HTERT RPE-1 (cell line): Measurements from ENCODE around the gene LSM14A.
"Not testable (repeated sequence)": the region's sequence is repeated elsewhere in the genome, so short reads cannot be mapped to it uniquely, and the experiment has no call there.

ENCODE experiments used
- in situ Hi-C: fragments of 300-500 bp; cut with MboI; formaldehyde crosslinking; loops from 4 replicates; pipeline ENCODE4 v1.14.3; 2020; ENCODE audit warnings: low sequenced_read_pairs

LSM14A gene

DNA sequence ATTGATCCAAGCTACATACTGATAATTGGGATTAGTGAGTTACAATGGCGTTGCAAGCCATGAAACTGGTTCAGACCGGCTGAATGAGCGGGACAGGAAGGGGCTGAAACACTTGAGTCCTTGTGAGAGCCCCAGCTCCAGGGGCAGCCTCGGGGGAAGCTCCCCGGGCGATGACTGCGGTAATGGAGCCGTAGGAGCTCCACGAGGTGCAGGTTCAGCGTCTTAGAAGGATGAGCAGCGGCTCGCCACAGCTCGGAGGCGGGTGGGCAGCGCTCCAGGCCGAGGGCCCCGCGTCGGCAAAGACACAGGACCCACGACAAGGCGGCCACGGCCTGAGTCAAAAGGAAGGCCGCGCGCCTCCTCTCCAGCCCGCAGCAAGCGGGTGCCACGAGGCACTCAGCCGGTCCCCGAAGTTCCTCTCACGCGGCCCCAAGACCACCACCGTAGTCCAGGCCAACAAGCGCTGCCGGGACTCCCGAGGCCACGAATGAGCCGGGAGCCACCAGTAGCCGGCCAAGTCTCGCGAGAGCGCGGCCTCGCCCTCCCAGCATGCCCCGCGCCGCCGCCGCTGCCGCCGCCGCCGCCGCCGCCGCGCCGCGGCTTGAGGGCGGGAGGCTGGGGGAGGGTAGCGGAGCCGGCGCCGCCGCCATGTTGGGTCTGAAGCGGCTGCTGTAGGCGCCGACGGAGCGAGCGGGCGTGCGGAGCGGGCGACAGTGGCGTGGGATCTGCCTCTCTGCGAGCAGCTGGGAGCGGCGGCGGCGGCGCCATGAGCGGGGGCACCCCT is at the start of gene LSM14A:
Gene LSM14A (plus strand): TSS at position 628 of the 784 bp plus-strand sequence. CDS start 139 bp downstream, at position 767.
- in situ Hi-C loops: no loop called here

DNA sequence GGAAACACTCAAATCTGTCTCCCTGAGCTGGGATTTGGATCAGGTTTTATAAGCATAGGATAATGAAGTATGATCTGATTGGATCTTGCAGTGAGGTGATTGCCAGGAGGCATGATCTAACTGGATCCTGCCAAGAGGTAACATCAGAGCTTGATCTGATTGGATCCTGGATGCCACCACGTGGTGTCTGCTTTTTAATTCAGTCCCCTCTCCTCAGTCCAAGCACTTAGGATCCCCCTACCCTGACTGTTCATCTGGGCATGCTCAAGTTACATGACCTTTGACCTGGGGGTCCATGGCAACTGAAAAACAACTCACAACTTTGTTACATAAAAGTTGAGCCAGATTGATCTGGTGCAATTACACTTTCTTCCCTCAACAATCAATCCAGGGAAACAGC is 47.5 kb upstream of the LSM14A start:
- in situ Hi-C loops: no loop called here

DNA sequence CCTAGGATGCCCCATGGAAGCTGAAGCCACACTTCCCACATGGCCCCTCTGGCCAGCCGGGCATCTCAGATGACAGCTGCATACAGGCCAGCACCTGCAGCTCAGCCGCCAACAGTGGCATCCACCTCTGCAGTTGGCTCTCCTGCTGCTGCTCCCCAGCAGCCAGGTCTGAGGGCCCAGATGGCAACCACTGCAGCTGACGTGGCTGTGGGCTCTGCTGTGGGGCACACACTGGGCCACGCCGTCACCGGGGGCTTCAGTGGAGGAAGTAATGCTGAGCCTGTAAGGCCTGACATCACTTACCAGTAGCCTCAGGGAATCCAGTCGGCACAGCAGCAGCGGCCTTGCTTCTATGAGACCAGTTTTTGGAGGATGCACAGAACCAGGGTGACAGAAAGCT is 45.3 kb upstream of the LSM14A start:
- in situ Hi-C loops: no loop called here

DNA sequence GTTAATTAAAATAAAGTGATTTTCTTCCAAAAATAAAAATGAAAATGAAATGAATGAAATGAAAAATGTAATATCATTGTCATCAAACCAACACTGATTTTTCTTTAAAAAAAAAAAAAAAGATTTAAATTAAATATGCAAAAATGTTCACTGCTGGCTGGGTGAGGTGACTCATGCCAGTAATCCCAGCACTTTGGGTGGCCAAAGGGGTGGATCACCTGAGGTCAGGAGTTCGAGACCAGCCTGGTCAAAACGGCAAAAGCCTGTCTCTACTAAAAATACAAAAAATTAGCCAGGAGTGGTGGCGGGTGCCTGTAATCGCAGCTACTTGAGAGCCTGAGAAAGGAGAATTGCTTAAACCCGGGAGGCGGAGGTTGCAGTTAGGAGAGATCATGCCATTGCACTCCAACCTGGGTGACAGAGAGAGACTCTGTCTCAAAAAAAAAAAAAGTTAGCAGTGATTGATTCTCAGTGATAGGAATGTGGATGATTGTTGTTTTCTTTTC is 44.6 kb upstream of the LSM14A start:
- in situ Hi-C loops: no loop called here

DNA sequence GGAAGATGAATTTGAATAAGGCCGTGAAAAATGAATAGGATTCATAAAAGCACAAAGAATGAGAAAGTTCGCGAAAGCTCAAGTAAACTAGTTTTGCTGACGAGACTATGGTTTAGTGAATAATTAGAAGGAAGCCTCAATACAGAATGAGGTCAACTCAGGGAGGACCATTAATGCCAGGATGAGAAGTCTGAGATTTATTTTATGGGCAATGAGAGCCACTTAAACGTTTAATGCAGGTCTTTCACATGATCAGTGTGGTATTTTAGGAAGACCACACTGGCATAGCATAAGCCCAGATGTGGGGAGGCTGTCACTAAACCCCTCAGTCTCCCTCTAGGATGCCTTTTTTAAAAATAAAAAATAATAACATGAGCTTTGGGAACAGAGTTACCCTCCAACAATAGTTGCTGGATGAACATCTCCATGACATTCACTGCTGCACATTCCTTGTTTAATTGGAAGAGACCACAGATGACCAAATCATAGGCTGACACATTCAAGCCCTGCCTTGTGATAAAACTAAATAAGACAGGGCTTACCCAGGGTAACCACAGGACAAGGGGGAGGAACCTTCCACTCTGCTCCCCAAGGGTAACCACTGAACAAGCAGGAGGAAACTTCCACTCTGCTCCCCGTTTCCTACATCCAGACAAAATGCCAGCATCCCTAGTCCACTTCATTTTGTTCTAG is 43.6 kb upstream of the LSM14A start:
- in situ Hi-C loops: no loop called here

DNA sequence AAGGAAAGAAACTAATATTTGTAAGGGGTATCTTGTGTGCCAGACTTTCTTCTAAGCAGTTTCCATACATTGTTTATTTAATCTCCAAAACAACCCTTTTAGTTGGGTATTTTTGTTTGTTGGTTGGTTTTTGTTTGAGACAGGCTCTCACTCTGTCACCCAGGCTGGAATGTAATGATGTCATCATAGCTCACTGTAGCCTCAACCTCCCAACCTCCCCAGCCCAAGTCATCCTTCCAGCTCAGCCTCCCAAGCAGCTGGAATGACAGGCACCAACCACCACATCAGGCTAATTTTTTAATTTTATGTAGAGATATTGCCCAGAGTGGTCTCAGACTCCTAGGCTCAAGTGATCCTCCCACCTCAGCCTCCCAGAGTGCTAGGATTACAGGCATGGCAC is 41.2 kb upstream of the LSM14A start:
- in situ Hi-C loops: no loop called here

DNA sequence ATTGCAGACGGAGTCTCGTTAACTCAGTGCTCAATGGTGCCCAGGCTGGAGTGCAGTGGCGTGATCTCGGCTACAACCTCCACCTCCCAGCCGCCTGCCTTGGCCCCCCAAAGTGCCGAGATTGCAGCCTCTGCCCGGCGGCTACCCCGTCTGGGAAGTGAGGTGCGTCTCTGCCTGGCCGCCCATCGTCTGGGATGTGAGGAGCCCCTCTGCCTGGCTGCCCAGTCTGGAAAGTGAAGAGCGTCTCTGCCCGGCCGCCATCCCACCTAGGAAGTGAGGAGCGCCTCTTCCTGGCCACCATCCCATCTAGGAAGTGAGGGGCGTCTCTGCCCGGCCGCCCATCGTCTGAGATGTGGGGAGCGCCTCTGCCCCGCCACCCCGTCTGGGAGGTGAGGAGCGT is 40.2 kb upstream of the LSM14A start:
- in situ Hi-C loops: not testable (repeated sequence)

DNA sequence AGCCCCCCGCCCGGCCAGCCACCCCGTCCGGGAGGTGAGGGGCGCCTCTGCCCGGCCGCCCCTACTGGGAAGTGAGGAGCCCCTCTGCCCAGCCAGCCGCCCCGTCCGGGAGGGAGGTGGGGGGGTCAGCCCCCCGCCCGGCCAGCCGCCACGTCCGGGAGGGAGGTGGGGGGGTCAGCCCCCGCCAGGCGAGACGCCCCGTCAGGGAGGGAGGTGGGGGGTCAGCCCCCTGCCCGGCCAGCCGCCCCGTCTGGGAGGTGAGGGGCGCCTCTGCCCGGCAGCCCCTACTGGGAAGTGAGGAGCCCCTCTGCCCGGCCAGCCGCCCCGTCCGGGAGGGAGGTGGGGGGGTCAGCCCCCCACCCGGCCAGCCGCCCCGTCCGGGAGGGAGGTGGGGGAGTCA is 39.6 kb upstream of the LSM14A start:
- in situ Hi-C loops: not testable (repeated sequence)

DNA sequence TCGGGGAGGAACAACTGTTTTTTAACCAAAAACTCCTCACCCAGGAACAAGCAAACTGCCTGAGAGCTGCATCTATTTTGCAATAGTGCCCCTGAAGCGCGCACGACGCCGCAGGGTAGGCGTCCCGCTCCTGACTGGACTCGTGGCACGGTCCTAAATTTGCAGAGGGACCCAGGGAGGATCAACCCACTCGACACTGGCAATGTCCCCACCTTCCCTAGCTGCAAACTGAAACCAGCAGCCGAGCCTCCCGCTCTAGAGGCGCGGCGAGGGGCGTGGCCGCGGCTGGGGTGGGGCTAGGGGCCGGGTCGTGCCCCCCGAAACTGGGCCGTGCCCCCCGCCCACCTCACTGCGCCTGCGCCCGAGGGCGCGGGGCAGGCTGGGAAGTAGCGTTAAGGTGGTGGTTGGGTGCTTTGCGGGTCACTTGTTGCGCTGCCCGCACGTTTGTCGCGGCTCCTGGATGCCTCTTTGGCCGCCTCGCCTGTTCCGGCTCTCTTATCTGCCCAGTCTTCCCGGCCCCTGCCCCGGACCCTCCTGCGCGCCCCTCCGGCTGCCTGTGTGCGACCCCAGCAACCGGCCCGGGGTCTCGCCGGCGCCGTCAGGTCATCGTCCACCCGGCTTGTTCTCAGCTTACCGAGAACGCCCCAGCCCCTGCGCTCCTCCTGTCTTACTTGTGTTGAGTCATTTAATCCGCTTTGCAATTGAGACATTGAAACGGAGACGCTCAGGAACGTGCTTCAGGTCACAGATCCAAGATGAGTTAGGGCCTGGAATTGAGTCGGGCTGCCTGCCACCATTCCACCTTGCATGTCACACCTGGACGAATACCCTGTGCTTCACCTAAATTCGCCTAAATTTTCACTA is 37.9 kb upstream of the LSM14A start:
- in situ Hi-C loops: no loop called here

DNA sequence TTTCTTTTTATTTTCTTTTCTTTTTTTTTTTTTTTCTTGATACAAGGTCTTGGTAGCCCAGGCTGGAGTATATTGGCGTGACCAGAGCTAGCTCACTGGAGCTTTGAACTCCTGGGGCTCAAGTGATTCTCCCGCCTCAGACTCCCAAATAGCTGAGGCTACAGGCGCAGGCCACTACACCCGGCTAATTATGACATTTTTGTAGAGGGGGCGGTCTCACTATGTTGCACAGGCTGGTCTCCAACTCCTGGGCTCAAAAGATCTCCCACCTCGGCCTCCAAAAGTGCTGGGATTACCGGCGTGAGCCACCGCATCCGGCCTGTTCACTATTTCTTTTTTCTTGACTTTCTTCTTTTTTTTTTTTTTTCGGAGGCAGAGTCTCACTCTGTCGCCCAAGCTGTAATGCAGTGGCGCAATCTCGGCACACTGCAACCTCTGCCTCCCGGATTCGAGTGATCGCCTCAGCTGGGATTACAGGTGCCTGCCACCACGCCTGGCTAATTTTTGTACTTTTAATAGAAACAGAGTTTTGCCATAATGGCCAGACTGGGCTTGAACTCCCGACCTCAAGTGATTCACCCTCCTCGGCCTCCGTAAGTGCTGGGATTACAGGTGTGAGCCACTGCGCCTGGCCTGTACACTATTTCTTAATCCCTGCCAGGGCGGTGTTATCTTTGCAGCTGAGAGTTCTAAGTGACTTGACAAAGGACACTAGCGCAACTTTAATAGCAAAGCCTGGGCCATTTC is 37.1 kb upstream of the LSM14A start:
- in situ Hi-C loops: no loop called here

DNA sequence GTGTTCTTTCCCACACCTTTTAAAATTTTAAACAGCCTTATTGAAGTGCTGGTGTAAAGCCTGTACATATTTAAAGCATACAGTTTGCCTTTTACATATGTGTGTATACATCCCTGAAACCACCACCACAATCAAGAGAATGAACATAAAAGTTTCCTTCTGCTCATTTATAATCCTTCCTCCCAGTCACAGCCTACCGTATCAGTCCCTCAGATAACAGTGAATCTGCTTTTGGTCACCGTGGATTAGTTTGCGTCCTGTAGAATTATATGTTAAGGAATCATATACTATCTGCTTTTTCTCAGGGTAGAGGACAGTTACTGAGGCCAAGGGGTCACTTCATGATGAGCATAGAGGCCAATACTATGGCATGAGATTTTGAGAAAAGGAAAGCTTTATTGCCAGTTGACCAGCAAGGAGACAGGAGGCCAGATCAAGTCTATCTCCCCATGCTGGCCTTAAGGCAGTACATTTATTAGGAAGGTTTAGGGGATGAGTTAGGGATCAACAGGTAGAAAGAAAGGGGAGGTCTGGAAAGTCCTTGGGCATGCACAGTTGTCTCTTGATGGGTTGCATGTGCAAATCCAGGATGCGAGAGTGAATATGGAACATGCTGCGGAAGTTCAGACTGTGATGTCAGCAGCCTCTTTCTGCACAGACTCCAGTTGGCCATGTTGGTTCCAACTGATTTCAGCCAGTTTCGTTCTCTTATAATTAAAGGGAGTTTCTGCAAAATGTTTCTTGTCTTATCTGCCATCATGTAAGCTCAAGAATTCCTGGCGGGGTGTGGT is 36.3 kb upstream of the LSM14A start:
- in situ Hi-C loops: no loop called here

DNA sequence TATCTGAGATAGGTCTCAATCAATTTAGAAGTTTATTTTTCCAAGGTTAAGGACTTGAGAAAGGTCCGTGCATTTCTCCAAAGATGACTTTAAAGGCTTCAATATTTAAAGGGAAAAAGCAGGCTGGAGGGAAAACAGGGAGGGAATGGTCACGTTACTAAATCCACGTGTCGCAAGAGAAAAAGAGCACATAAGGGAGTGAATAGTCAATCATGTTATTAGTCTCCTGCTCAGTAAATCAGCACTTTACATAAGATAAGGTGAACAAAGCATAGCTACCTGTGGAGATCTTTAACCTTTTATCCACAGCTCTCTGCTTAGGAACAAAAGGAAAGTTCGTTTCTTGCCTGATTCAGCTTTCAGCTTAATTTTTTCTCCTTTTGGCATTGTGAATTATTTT is 31.3 kb upstream of the LSM14A start:
- in situ Hi-C loops: no loop called here

DNA sequence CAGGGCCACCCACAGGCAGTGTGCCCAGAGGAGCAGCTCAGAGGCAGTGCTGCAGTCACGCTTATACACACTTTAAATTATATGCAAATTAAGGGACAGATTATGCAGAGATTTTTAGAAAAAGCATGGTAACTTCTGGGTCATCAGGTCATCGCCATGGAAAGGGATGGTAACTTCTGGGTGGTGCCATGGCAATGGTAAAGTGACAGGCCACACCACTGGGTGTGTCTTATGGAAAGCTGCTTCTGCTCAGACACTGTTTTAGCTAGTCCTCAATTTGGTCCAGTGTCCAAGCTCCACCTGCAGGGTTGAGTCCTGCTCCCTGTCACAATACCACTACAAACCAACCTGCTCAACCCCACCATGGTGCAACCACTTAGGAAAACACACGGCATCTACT is 29.9 kb upstream of the LSM14A start:
- in situ Hi-C loops: no loop called here

DNA sequence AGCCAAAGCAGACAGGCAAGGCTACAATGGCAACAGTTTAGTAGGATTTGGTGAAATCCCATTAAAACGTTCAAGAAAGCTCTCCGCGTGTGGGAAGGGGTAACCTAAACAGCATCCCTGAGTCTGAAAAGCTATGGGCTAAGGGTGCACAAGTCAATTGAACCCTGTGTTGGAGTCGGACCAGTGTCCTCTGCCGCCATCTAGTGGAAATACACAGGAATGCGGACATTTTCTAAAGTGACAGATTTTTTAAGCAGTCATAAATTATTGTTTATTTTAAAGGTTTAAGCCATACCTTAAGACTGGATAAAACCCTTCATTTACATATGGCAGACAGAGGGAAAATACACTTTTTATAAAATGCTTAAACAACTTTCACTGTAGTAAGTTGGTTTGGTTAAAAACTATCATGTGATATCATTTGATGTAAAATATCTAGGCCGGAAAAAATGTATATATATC is 26.5 kb upstream of the LSM14A start:
- in situ Hi-C loops: no loop called here

DNA sequence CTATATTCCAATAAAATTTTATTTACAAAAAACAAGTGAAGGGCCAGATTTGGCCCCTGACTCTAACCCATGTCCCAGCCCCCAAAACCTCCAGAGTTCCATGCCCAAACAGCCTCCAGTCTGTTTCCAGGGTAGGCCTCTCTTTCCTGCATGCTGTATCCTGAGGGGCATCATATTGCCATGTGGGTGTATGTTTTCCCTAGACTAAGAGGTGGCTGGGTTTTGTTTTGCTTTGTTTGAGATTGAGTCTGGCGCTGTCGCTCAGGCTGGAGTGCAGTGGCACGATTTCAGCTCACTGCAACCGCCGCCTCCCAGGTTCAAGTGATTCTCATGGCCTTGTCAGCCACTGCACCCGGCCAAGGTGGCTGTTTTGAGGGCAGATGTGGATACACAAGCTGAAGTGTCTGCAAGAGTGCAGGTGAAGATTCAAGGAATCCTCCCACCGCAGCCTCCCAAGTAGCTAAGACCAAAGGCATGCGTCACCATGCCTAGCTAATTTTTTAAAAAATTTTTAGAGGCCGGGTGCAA is 23.6 kb upstream of the LSM14A start:
- in situ Hi-C loops: no loop called here

DNA sequence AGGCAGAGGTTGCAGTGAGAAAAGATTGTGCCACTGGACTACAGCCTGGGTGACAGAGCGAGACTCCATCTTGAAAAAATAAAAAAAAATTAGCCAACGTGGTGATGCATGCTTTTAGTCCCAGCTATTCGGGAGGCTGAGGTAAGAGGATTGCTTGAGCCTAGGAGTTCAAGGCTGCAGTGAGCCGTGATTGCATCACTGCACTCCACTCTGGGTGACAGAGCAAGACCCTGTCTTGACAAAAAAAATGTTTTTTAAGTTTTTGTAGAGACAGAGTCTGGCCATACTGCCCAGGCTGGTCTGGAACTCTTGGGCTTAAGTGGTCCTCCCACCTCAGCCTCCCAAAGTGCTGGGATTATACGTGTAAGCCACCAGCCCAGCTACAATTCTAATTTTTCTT is 22.4 kb upstream of the LSM14A start:
- in situ Hi-C loops: no loop called here

DNA sequence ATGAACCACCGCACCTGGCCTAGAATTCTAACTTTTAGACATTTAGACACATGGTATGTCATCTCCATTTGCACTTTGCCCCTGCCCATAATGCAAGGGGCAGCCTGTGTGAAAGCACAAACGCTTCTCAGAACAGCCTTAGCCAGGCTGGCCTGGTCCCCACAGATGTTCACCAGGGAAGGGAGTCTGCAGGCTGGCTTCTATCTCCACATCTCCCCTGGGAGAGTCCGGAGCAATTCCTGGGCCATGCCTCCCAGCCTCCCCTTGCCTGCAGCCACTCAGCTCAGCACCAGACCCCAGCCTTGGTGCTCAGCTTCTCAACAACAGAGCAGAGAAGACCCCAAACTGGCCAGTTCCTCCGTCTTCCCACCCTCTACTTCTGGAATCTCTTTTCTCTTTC is 21.7 kb upstream of the LSM14A start:
- in situ Hi-C loops: no loop called here

DNA sequence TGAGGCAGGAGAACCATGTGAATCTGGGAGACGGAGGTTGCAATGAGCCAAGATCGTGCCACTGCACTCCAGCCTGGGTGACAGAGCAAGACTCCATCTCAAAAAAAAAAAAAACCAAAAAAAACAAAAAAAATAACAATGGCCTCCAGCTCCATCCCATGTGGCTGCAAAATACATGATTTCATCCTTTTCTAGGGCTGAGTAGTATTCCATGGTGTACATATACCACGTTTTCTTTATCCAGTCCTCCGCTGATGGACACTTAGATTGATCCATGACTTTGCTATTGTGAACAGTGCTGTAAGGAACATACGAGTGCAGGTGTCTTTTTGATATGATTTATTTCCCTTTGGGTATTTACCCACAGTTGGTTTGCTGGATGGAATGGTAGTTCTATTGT is 20.9 kb upstream of the LSM14A start:
- in situ Hi-C loops: no loop called here

DNA sequence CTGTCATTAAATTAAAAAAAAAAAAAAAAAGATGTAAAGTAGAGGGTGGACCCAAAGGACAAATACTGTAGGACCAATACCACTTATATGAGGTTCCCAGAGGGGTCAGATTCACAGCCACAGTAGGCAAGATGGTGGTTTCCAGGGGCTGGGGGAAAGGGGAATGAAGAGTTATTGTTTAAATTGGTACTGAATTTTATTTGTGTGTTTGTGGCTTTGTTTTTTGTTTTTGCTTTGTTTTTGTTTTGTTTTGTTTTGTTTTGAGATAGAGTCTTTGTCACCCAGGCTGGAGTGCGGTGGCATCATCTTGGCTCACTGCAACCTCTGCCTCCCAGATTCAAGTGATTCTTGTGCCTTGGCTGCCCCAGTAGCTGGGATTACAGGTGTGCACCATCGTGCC is 17.9 kb upstream of the LSM14A start:
- in situ Hi-C loops: no loop called here

DNA sequence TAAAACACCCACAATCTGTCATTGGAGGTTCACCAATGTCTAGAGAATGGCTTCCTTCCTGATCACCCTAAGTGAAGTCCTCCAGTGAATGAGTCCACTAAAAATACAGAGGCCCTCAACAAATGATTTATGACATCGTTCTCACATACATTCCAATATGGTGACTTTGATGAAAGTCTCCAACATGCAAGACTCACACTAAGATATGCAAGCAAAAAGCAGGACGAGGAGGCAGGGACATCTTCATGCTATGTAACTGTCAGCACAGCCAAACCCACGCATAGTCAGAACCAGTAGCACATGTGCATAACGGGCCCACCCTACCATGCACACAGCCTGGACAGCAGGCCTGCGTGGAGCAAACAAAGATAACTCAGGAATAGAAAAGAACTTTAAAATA is 16.6 kb upstream of the LSM14A start:
- in situ Hi-C loops: no loop called here
